Suppressor macrophage (primary cell): ENCODE data around the gene TEDC1.
"Not testable (repeated sequence)": the region's sequence is repeated elsewhere in the genome, so short reads cannot be mapped to it uniquely, and the experiment has no call there.

Experiments used
- DNase-seq, 4 experiments: peaks; one replicate each; pipeline ENCODE4 v3.0.0-alpha.2; 2020 to 2022

TEDC1 gene

GRCh38 chr14:105541218-105541875, 50.3 kb downstream of the TEDC1 start:
- DNase-seq, result no peak

GRCh38 chr14:105545676-105546075, 54.6 kb downstream of the TEDC1 start:
- DNase-seq, result not testable (repeated sequence)

GRCh38 chr14:105546410-105546809, 55.4 kb downstream of the TEDC1 start:
- DNase-seq, result not testable (repeated sequence)

- not testable (repeated sequence) for DNase-seq
Observed at GRCh38 chr14:105547072-105547471, 56.0 kb downstream of the TEDC1 start.

- DNase-seq, result no peak
Observed at GRCh38 chr14:105547741-105548169, 56.7 kb downstream of the TEDC1 start.
